Chondrocyte (in vitro differentiated cells): ENCODE results near the gene AFF1. TPM values are rescaled to one million over a fixed set of nuclear protein-coding genes. Genes with fewer than 3 reads are reported as not detected.

Experiments used
- DNase-seq: peaks from one replicate; pipeline ENCODE4 v3.0.0; 2021; ENCODE audit warnings: mixed read lengths, low spot score
- H3K27ac Mint-ChIP-seq: one replicate; pipeline ENCODE4 v1.8.0; 2021; ENCODE audit warnings: mild to moderate bottlenecking, moderate library complexity, mixed read lengths; ENCODE audit not compliant: unreplicated experiment
- H3K27me3 Mint-ChIP-seq: 2 replicates; pipeline ENCODE4 v1.8.0; 2021; ENCODE audit warnings: low read depth, mixed read lengths
- H3K36me3 Mint-ChIP-seq: 2 replicates; pipeline ENCODE4 v1.8.0; 2021; ENCODE audit warnings: low read depth, mixed read lengths
- H3K4me1 Mint-ChIP-seq: 2 replicates; pipeline ENCODE4 v1.8.0; 2021; ENCODE audit warnings: low read depth, mild to moderate bottlenecking, mixed read lengths
- H3K4me3 Mint-ChIP-seq: one replicate; pipeline ENCODE4 v1.8.0; 2021; ENCODE audit warnings: mild to moderate bottlenecking, moderate library complexity, mixed read lengths; ENCODE audit not compliant: unreplicated experiment
- H3K9me3 Mint-ChIP-seq: 2 replicates; pipeline ENCODE4 v1.8.0; 2021; ENCODE audit warnings: low read depth, mixed read lengths
- CTCF ChIP-seq: fragments of 200-600 bp; sonication (generic); IDR thresholded peaks from 2 replicates; pipeline ENCODE4 v1.5.0; 2021; ENCODE audit warnings: antibody characterized with exemption, mild to moderate bottlenecking, moderate library complexity
- total RNA-seq: library from RNA; stranded (reverse); gene quantifications from 3 replicates; pipeline ENCODE4 v1.2.1, GENCODE V29; 2021

AFF1 gene
- total RNA-seq, 1 donor from 2014 or later, result 25.9 TPM

GRCh38 chr4:87003266-87003665 lies 68.5 kb downstream of the AFF1 start:
- Mint-ChIP-seq H3K9me3 (no peaks in the 10 kb centered on the region), H3K36me3 (no peaks in the 10 kb centered on the region), H3K27ac (no peak overlapping the region), H3K4me3 (no peak overlapping the region), H3K4me1 (peaks cover 29% of the 10 kb centered on the region), H3K27me3 (no peaks in the 10 kb centered on the region)
- no peak for DNase-seq
- TF ChIP-seq CTCF, result no peak

GRCh38 chr4:87005369-87005689 lies 70.5 kb downstream of the AFF1 start:
- Mint-ChIP-seq H3K27ac (peak overlapping the region; percentile 96), H3K36me3 (no peaks in the 10 kb centered on the region), H3K4me3 (peak overlapping the region; percentile 84), H3K4me1 (peaks cover 36% of the 10 kb centered on the region), H3K9me3 (no peaks in the 10 kb centered on the region), H3K27me3 (no peaks in the 10 kb centered on the region)
- TF ChIP-seq CTCF, result no peak
- no peak for DNase-seq

GRCh38 chr4:87005690-87006425 lies 71.0 kb downstream of the AFF1 start:
- Mint-ChIP-seq H3K4me3 (peak overlapping the region; percentile 84), H3K4me1 (peaks cover 34% of the 10 kb centered on the region), H3K9me3 (no peaks in the 10 kb centered on the region), H3K27ac (peak overlapping the region; percentile 96), H3K36me3 (no peaks in the 10 kb centered on the region), H3K27me3 (no peaks in the 10 kb centered on the region)
- no peak for TF ChIP-seq CTCF
- DNase-seq, result no peak

- H3K27me3 Mint-ChIP-seq, result no peaks in the 10 kb centered on the region
- H3K27ac Mint-ChIP-seq, result peak overlapping the region; percentile 96
- no peak for TF ChIP-seq CTCF
- no peaks in the 10 kb centered on the region for H3K9me3 Mint-ChIP-seq
- DNase-seq, result no peak
- no peaks in the 10 kb centered on the region for H3K36me3 Mint-ChIP-seq
- peak overlapping the region; percentile 84 for H3K4me3 Mint-ChIP-seq
- H3K4me1 Mint-ChIP-seq, result peaks cover 38% of the 10 kb centered on the region
Observed at GRCh38 chr4:87006426-87006675, 71.5 kb downstream of the AFF1 start.

- Mint-ChIP-seq H3K27me3 (no peaks in the 10 kb centered on the region), H3K4me3 (peak overlapping the region; percentile 84), H3K9me3 (peaks cover 4% of the 10 kb centered on the region), H3K27ac (peak overlapping the region; percentile 96), H3K36me3 (no peaks in the 10 kb centered on the region), H3K4me1 (peaks cover 43% of the 10 kb centered on the region)
- TF ChIP-seq CTCF, result peak; percentile 72
- peak; percentile 97 for DNase-seq
Observed at GRCh38 chr4:87006676-87007527, 72.1 kb downstream of the AFF1 start.
